GM12878 (cell line): ENCODE results near the gene NOC4L. TPM values are rescaled to one million over a fixed set of nuclear protein-coding genes. Genes with fewer than 3 reads are reported as not detected.

Source experiments
- ATAC-seq: fragments of 200-7000 bp; cut with Tn5 transposase; 3 replicates; pipeline ENCODE4 v1.9.1; 2020; ENCODE audit warnings: mild to moderate bottlenecking, moderate library complexity
- BruUV-seq: library from RNA; stranded (reverse); fragments of 400-500 nt; replicated peaks from 2 replicates; lab custom pipeline; 2021; lab: Mats Ljungman, UMichigan
- CTCF ChIA-PET: fragments of 300-600 bp; sonication (Branson Sonifier 250); formaldehyde crosslinking; extraction: SDS; loops from one replicate; lab custom pipeline; 2021; ENCODE audit warnings: inconsistent platforms; lab: Yijun Ruan, JAX
- POLR2A ChIA-PET: fragments of 350-600 bp; formaldehyde crosslinking; extraction: SDS; loops from one replicate; lab custom pipeline; 2021; ENCODE audit warnings: inconsistent platforms; lab: Charles Lee
- RAD21 ChIA-PET: fragments of 300-600 bp; sonication (Branson Sonifier 250); formaldehyde crosslinking; loops from one replicate; lab custom pipeline; 2023; ENCODE audit warnings: antibody characterized with exemption; ENCODE audit not compliant: unreplicated experiment; lab: Charles Lee
- SMC1A ChIA-PET: fragments of 300-600 bp; sonication (Branson Sonifier 250); formaldehyde crosslinking; loops from one replicate; lab custom pipeline; 2023; ENCODE audit not compliant: unreplicated experiment, uncharacterized antibody; lab: Charles Lee
- DNase-seq: peaks from one replicate; pipeline ENCODE4 v3.0.0-alpha.2; 2011; ENCODE audit warnings: low read depth, low spot score
- FAIRE-seq: peaks from 3 replicates; lab custom pipeline; 2011; peaks lifted over from hg19 to GRCh38; lab: Jason Lieb, UNC
- H2AFZ ChIP-seq: 2 replicates; pipeline ENCODE4 v1.6.0; 2011; ENCODE audit warnings: low read depth, low read length, control low read depth; ENCODE audit not compliant: control insufficient read depth
- H3K27ac ChIP-seq: 2 replicates; pipeline ENCODE4 v1.5.1; 2011; ENCODE audit warnings: control low read depth; ENCODE audit not compliant: control insufficient read depth, insufficient read depth
- H3K27me3 ChIP-seq, 2 experiments: replicated peaks in 1 of 2; 2 replicates each; pipeline versions ENCODE4 v1.6.0 to v1.6.1; 2011; ENCODE audit warnings: low read length in 1 of 2; ENCODE audit not compliant: control insufficient read depth in 2 of 2, insufficient read depth in 2 of 2
- H3K36me3 ChIP-seq, 2 experiments: 2 replicates each; pipeline ENCODE4 v1.5.1; 2011; ENCODE audit warnings: low read length in 1 of 2; ENCODE audit not compliant: control insufficient read depth in 2 of 2, insufficient read depth in 2 of 2
- H3K4me1 ChIP-seq: 2 replicates; pipeline ENCODE4 v1.6.1; 2011; ENCODE audit warnings: mild to moderate bottlenecking, low read length, moderate library complexity, mixed read lengths; ENCODE audit not compliant: control insufficient read depth, insufficient read depth
- H3K4me2 ChIP-seq: 2 replicates; pipeline ENCODE4 v1.6.0; 2011; ENCODE audit warnings: control low read depth; ENCODE audit not compliant: control insufficient read depth, insufficient read depth
- H3K4me3 ChIP-seq: fragments of 200-600 bp; sonication (generic); 2 replicates; pipeline ENCODE4 v1.5.1; 2016
- H3K79me2 ChIP-seq: 2 replicates; pipeline ENCODE4 v1.6.0; 2011; ENCODE audit warnings: low read length; ENCODE audit not compliant: control insufficient read depth, insufficient read depth
- H3K9ac ChIP-seq: 2 replicates; pipeline ENCODE4 v1.8.0; 2011; ENCODE audit warnings: low read length, control low read depth, mixed read lengths; ENCODE audit not compliant: control insufficient read depth, insufficient read depth
- H3K9me3 ChIP-seq: replicated peaks from 3 replicates; pipeline ENCODE4 v1.5.1; 2011; ENCODE audit warnings: mild to moderate bottlenecking, low read length; ENCODE audit not compliant: control insufficient read depth, insufficient read depth
- H4K20me1 ChIP-seq: 2 replicates; pipeline ENCODE4 v1.6.0; 2011; ENCODE audit not compliant: control insufficient read depth, insufficient read depth
- ASH2L ChIP-seq: fragments of 300-600, 200-600 bp; sonication (generic); IDR thresholded peaks from 2 replicates; pipeline ENCODE4 v1.6.1; 2017; ENCODE audit warnings: low read depth, mild to moderate bottlenecking, borderline replicate concordance
- BACH1 ChIP-seq: fragments of 450-650 bp; IDR thresholded peaks from 2 replicates; pipeline ENCODE4 v1.6.1; 2017; ENCODE audit warnings: mild to moderate bottlenecking, borderline replicate concordance
- CBX3 ChIP-seq: fragments of 200-600 bp; sonication (generic); IDR thresholded peaks from 2 replicates; pipeline ENCODE4 v1.6.1; 2016; ENCODE audit warnings: low read depth, borderline replicate concordance
- DPF2 ChIP-seq: fragments of 450-650 bp; IDR thresholded peaks from 2 replicates; pipeline ENCODE4 v1.6.1; 2017; ENCODE audit warnings: mild to moderate bottlenecking
- FOXK2 ChIP-seq: fragments of 450-650 bp; IDR thresholded peaks from 2 replicates; pipeline ENCODE4 v1.6.1; 2017; ENCODE audit warnings: mild to moderate bottlenecking, moderate library complexity
- KLF5 ChIP-seq: fragments of 450-650 bp; IDR thresholded peaks from 2 replicates; pipeline ENCODE4 v1.6.1; 2014; ENCODE audit warnings: mild to moderate bottlenecking; ENCODE audit not compliant: partially characterized antibody
- NFYB ChIP-seq: IDR thresholded peaks from 2 replicates; pipeline ENCODE4 v1.6.1; 2011; ENCODE audit warnings: low read depth, mild to moderate bottlenecking, low read length, improper control_type of control experiment, moderate library complexity; ENCODE audit not compliant: insufficient read depth
- NR2C1 ChIP-seq: fragments of 450-650 bp; IDR thresholded peaks from 2 replicates; pipeline ENCODE4 v1.6.1; 2017; ENCODE audit warnings: antibody characterized with exemption, mild to moderate bottlenecking, moderate library complexity
- NR2C2 ChIP-seq: IDR thresholded peaks from 2 replicates; pipeline ENCODE4 v1.6.1; 2011; ENCODE audit warnings: borderline replicate concordance, low read depth; ENCODE audit not compliant: control insufficient read depth, insufficient read length
- POLR2AphosphoS2 ChIP-seq: IDR thresholded peaks from 2 replicates; pipeline ENCODE4 v1.6.1; 2011; ENCODE audit warnings: low read depth, mild to moderate bottlenecking, low read length, improper control_type of control experiment, moderate library complexity
- SMARCA5 ChIP-seq: fragments of 450-650 bp; IDR thresholded peaks from 2 replicates; pipeline ENCODE4 v1.6.1; 2017; ENCODE audit warnings: mild to moderate bottlenecking
- TCF7 ChIP-seq: IDR thresholded peaks from 2 replicates; pipeline ENCODE4 v1.6.1; 2014; ENCODE audit warnings: antibody characterized with exemption, borderline replicate concordance
- WRNIP1 ChIP-seq: IDR thresholded peaks from 2 replicates; pipeline ENCODE4 v1.6.1; 2011; ENCODE audit warnings: low read depth, low read length, improper control_type of control experiment, borderline replicate concordance
- ZBTB4 ChIP-seq: fragments of 450-650 bp; formaldehyde crosslinking; IDR thresholded peaks from 2 replicates; pipeline ENCODE4 v1.4.0; 2022; ENCODE audit warnings: mild to moderate bottlenecking, moderate library complexity
- WGBS: methylation state at CpG from one replicate; pipeline ENCODE4 v1.1.6; 2016; ENCODE audit warnings: low lambda C conversion rate; ENCODE audit not compliant: insufficient replicate concordance, insufficient coverage; ENCODE audit errors: missing lambda C conversion rate; 5-methylcytosine and 5-hydroxymethylcytosine counted together
- in situ Hi-C: fragments of 300-500 bp; cut with MboI; formaldehyde crosslinking; loops from 9 replicates; pipeline ENCODE4 v1.14.3; 2018; ENCODE audit warnings: mixed read lengths
- intact Hi-C: fragments of 100-400 bp; cut with micrococcal nuclease; formaldehyde crosslinking; loops from one replicate; pipeline ENCODE4 v1.14.2; 2022; ENCODE audit not compliant: unreplicated experiment
- polyA plus RNA-seq, 11 experiments: library from polyadenylated mRNA; depleted of rRNA in 4 of 11; unstranded in 6 of 11; stranded (reverse) in 5 of 11; fragments of >200 nt; fragmentation: Nextera tagmentation in 4 of 11; fragmentation: Illumina TruSeq in 1 of 11; extraction: Ambion mirVana in 4 of 11; extraction: Trizol in 1 of 11; gene quantifications; 1 replicate in 1 of 11; 2 replicates in 10 of 11; pipeline versions ENCODE4 v1.2.1 to v1.2.3, GENCODE V29; 2011 to 2016; ENCODE audit warnings: inconsistent platforms in 2 of 11, missing spikeins in 2 of 11, low read depth in 1 of 11
- total RNA-seq, 4 experiments: library from RNA; depleted of rRNA in 3 of 4; stranded (reverse); fragments of >200 nt in 3 of 4; fragmentation: Illumina TruSeq in 1 of 4; extraction: Trizol in 1 of 4; gene quantifications; 2 replicates each; pipeline versions ENCODE4 v1.2.1 to v1.2.3, GENCODE V29; 2013 to 2021

NOC4L gene
- total and polyA plus RNA-seq, 10 of the 15 experiments (the other 5 are each of a cell fraction or from before 2014, with no cell fraction given), result 0.72 to 68.2 (median 15.2) TPM

GRCh38 chr12:132150780-132151144, 6.5 kb downstream of the NOC4L start:
- Histone ChIP-seq H3K9ac (no peak overlapping the region), H3K27me3 (no peaks in the 10 kb centered on the region), H3K36me3 (peaks cover 0 to 10% of the 10 kb centered on the region in 2 experiments; a peak in 2 of 4 replicates), H3K79me2 (peaks cover under 1% of the 10 kb centered on the region), H3K4me1 (peaks cover under 1% of the 10 kb centered on the region; the same call in 1 of the 2 replicates), H3K4me2 (no peak overlapping the region), H3K4me3 (no peak overlapping the region), H4K20me1 (peaks cover 3% of the 10 kb centered on the region; the same call in 1 of the 2 replicates), H3K9me3 (no peaks in the 10 kb centered on the region), H2AFZ (no peak overlapping the region), H3K27ac (no peak overlapping the region)
- CTCF ChIA-PET, result no interaction called here
- ATAC-seq (no peak), FAIRE-seq (no peak), DNase-seq (no peak)
- no peak for TF ChIP-seq NR2C1
- no peak for TF ChIP-seq POLR2AphosphoS2
- TF ChIP-seq NFYB, result no peak
- TF ChIP-seq CBX3, result no peak
- intact Hi-C loops (loop anchor here (5.0 kb wide), 1 partner anchor 412 kb away; no protein-coding TSS in a partner anchor), in situ Hi-C loops (no loop called here)
- RAD21 ChIA-PET, result no interaction called here
- SMC1A ChIA-PET, result no interaction called here
- POLR2A ChIA-PET, result interaction anchor here (0.6 kb wide), 1 partner anchor 619 kb away, joined by 4 read pairs; no protein-coding TSS in a partner anchor
- WGBS, result 100% methylated on average over 4 of the region's 6 CpGs
- BruUV-seq, result no TSS peak

- Histone ChIP-seq H3K27ac (no peak overlapping the region), H3K79me2 (no peaks in the 10 kb centered on the region; the same call in none of the 2 replicates), H3K4me3 (no peak overlapping the region), H4K20me1 (peaks cover 3% of the 10 kb centered on the region; the same call in 1 of the 2 replicates), H3K36me3 (peaks cover 0 to 10% of the 10 kb centered on the region in 2 experiments; a peak in 3 of 4 replicates), H3K27me3 (no peaks in the 10 kb centered on the region), H3K4me1 (no peaks in the 10 kb centered on the region), H3K9me3 (no peaks in the 10 kb centered on the region; the same call in 2 of the 3 replicates), H3K9ac (no peak overlapping the region), H3K4me2 (no peak overlapping the region), H2AFZ (no peak overlapping the region)
- FAIRE-seq, result no peak
- in situ Hi-C loops (no loop called here), intact Hi-C loops (loop anchor here (5.0 kb wide), 1 partner anchor 411 kb away; no protein-coding TSS in a partner anchor)
- ATAC-seq, result no peak
- ChIA-PET CTCF (no interaction called here), POLR2A (interaction anchor here (0.6 kb wide), 1 partner anchor 619 kb away, joined by 4 read pairs; no protein-coding TSS in a partner anchor), SMC1A (no interaction called here), RAD21 (interaction anchor here (1.1 kb wide), 1 partner anchor 263 kb away, joined by 3 read pairs; no protein-coding TSS in a partner anchor)
- no peak for DNase-seq
- BruUV-seq, result no TSS peak
- 91% methylated on average over 35 of the region's 36 CpGs for WGBS
- TF ChIP-seq WRNIP1 (no peak), ASH2L (no peak), BACH1 (no peak), FOXK2 (no peak), SMARCA5 (no peak), DPF2 (no peak), NR2C2 (no peak), KLF5 (no peak), ZBTB4 (no peak), TCF7 (no peak)
These were observed 7.0 kb downstream of the NOC4L start for GRCh38 chr12:132151145-132151765.
